MM.1S (cell line): Measurements from ENCODE around the gene ADGRL3.

Experiments used
- CTCF ChIP-seq: fragments of 300-600 bp; sonication (generic); IDR thresholded peaks from 2 replicates; pipeline ENCODE4 v1.5.1; 2016; ENCODE audit warnings: antibody characterized with exemption, low read length, mixed read lengths
- EZH2phosphoT487 ChIP-seq: fragments of 300-600 bp; sonication (generic); IDR thresholded peaks from 2 replicates; pipeline ENCODE4 v1.6.1; 2018; ENCODE audit warnings: antibody characterized with exemption, low read length

GRCh38 chr4:61911313-61911756 is 711.2 kb downstream of the ADGRL3 start:
- TF ChIP-seq CTCF: no peak
- no peak for TF ChIP-seq EZH2phosphoT487
